ENCODE results near the gene SNED1.

Gene SNED1

GRCh38 chr2:240992572-240993291, 5.7 kb upstream of the SNED1 start:
- DNase-seq: no peak

GRCh38 chr2:240993446-240994170, 4.8 kb upstream of the SNED1 start:
- DNase-seq: no peak

- DNase-seq: no peak
Observed at GRCh38 chr2:240994171-240994896, 4.1 kb upstream of the SNED1 start.

- no peak for DNase-seq
Observed at GRCh38 chr2:240995041-240996021, 3.1 kb upstream of the SNED1 start.

GRCh38 chr2:240996161-240996833, 2.1 kb upstream of the SNED1 start:
- no peak for DNase-seq

GRCh38 chr2:240996834-240997140, 1.6 kb upstream of the SNED1 start:
- DNase-seq: no peak

GRCh38 chr2:240997141-240997855, 1.1 kb upstream of the SNED1 start:
- no peak for DNase-seq

GRCh38 chr2:240998706-240998994, 232 bp downstream of the SNED1 start:
- DNase-seq: no peak

- DNase-seq: no peak
Observed at GRCh38 chr2:240998995-240999791, 775 bp downstream of the SNED1 start.

- DNase-seq: no peak
Observed at GRCh38 chr2:240999873-241000541, 1.6 kb downstream of the SNED1 start.

- no peak for DNase-seq
Observed at GRCh38 chr2:241000831-241001321, 2.5 kb downstream of the SNED1 start.

- no peak for DNase-seq
Observed at GRCh38 chr2:241001413-241002274, 3.2 kb downstream of the SNED1 start.

- DNase-seq: no peak
Observed at GRCh38 chr2:241002275-241003046, 4.0 kb downstream of the SNED1 start.

- no peak for DNase-seq
Observed at GRCh38 chr2:241003047-241003360, 4.6 kb downstream of the SNED1 start.

GRCh38 chr2:241003369-241003768, 5.0 kb downstream of the SNED1 start:
- no peak for DNase-seq

GRCh38 chr2:241003830-241004564, 5.6 kb downstream of the SNED1 start:
- DNase-seq: no peak

GRCh38 chr2:241005569-241005968, 7.2 kb downstream of the SNED1 start:
- no peak for DNase-seq

GRCh38 chr2:241006412-241006811, 8.0 kb downstream of the SNED1 start:
- no peak for DNase-seq

Measured in DMS 273 treated with DMSO at 0.1 percent for 48 hours (cell line).